AG10803 (cell line): ENCODE data around the gene RPS16.
A peak's percentile ranks its signal among the peaks of the same experiment; 100 is the strongest.

Source experiments
- DNase-seq: peaks from one replicate; pipeline ENCODE4 v3.0.0; 2010; ENCODE audit warnings: low read depth
- H3K4me3 ChIP-seq: 2 replicates; pipeline ENCODE4 v1.5.1; 2011; ENCODE audit warnings: mild to moderate bottlenecking, low read length, control low read depth
- CTCF ChIP-seq: conservative IDR thresholded peaks from 2 replicates; pipeline ENCODE4 v1.5.1; 2011; ENCODE audit warnings: mild to moderate bottlenecking, low read length, control low read depth, inconsistent platforms

The RPS16 gene

DNA sequence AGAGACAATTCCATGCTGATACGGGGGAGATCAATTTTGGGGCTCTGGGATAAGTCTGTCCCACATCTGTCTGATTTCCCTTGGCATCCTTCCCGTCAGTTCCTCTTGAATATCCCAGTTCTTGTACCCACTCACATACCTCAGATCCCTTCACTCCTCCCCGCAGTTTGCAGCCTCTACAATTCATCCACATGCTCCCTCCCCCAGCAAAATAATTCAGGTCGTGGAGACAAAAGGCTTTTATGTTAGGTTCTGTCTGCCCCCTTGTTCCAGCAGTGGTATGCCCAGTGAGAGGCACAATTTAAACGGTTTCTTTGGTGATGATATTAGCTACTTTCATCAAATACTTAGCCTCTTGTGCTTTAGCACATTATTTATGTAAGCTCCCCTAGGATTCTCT lies 9.6 kb downstream of the RPS16 start:
- no peak for TF ChIP-seq CTCF
- peak; percentile 20 for DNase-seq
- H3K4me3 ChIP-seq = no peak overlapping the region

- no peak for TF ChIP-seq CTCF
- H3K4me3 ChIP-seq = no peak overlapping the region
- no peak for DNase-seq
These were observed 10.0 kb downstream of the RPS16 start for GRCh38 chr19:39425744-39426143.

GRCh38 chr19:39424934-39425333 lies 10.8 kb downstream of the RPS16 start:
- no peak overlapping the region for H3K4me3 ChIP-seq
- no peak for DNase-seq

DNA sequence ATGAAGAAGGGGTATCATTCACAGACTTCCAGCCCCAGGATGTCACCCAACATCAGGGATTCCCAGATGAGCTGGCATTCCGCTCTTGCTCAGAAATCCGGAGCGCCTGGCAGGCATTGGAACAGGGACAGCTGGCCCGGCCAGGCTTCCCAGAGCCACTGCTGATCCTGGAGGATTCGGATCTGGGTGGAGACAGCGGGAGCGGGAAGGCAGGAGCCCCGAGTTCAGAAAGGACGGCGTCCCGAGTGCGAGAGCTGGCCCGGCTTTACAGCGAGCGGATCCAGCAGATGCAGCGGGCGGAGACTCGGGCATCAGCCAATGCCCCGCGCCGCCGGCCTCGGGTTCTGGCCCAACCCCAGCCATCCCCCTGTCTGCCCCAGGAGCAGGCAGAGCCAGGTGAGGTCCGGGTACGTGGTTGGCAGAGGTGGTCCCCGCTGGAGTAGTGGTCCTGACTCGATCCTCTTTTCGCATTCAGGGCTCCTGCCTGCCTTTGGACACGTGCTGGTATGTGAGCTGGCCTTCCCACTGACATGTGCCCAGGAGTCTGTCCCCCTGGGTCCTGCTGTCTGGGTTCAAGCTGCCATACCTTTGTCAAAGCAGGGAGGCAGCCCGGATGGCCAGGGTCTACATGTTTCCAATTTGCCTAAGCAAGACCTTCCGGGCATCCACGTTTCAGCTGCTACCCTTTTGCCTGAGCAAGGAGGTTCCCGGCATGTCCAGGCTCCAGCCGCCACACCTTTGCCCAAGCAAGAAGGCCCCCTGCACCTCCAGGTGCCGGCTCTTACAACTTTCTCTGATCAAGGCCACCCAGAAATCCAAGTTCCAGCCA lies 12.3 kb downstream of the RPS16 start:
- no peak for TF ChIP-seq CTCF
- DNase-seq = no peak

More at GRCh38 chr19:39424934-39425333, 10.8 kb downstream of the RPS16 start:
- no peak for TF ChIP-seq CTCF

DNA sequence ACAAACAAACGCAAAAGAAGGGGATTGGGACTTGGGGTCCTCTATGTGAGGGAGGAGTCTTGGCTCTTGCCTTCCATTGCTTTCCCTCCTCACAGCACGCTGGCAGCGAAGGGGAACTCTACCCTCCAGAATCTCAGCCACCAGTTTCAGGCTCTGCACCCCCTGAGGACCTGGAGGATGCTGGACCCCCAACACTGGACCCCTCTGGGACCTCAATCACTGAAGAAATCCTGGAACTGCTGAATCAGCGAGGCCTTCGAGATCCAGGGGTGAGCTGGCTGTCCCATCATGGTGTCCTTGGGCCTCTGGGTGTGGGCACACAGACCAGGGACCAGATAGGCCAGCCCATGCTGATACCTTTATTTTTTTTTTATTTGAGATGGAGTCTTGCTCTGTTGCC lies 13.7 kb downstream of the RPS16 start:
- DNase-seq = no peak
- H3K4me3 ChIP-seq = no peak overlapping the region
- no peak for TF ChIP-seq CTCF

More for the DNA sequence above, 12.3 kb downstream of the RPS16 start:
- no peak overlapping the region for H3K4me3 ChIP-seq

DNA sequence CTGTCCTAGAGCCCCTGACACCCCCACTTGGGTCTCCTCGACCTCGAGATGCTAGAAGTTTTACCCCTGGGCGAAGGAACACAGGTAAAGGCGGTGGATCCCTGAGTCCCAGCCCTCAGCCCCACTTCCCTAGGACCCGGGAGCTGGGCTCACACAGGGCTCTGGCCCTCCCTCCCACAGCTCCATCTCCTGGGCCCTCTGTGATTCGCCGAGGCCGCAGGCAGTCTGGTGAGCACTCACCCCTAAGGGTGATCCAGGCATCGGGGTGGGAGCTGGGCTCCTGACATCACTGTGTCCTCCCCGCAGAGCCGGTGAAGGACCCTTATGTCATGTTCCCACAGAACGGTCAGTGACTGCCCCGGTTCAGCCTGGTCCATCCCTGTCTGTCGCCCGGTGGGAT lies 15.0 kb downstream of the RPS16 start:
- no peak overlapping the region for H3K4me3 ChIP-seq
- no peak for TF ChIP-seq CTCF
- no peak for DNase-seq

DNA sequence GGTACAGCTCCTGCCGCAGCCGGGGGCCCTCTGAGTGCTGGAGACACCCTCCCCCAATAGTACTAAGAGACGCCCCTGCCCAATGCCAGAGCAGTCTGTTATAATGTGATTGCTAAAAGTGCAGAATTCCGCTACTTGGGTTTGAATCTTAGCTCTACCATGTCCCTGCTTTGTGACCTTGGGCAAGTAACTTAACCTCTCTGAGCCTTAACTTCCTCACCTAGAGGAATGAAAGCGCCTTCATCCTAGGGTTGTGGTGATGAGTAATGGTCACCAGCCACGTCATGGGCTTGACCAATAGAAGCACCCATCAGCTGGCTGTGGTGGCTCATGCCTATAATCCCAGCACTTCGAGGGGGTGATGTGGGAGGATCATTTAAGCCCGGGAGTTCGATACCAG lies 16.7 kb downstream of the RPS16 start:
- TF ChIP-seq CTCF = no peak
- no peak overlapping the region for H3K4me3 ChIP-seq
- no peak for DNase-seq
